ENCODE data around the gene CLDN24.

Gene CLDN24

GRCh38 chr4:183304538-183304937 lies 17.7 kb downstream of the CLDN24 start:
- CTCF ChIA-PET, result interaction anchor here (1.7 kb wide), 1 partner anchor 43 kb away, joined by 4 read pairs; no protein-coding TSS in a partner anchor
- no peak for DNase-seq (ENCODE audit: extremely low spot score)
- POLR2A ChIA-PET, result no interaction called here
- TF ChIP-seq, protein P1, sequence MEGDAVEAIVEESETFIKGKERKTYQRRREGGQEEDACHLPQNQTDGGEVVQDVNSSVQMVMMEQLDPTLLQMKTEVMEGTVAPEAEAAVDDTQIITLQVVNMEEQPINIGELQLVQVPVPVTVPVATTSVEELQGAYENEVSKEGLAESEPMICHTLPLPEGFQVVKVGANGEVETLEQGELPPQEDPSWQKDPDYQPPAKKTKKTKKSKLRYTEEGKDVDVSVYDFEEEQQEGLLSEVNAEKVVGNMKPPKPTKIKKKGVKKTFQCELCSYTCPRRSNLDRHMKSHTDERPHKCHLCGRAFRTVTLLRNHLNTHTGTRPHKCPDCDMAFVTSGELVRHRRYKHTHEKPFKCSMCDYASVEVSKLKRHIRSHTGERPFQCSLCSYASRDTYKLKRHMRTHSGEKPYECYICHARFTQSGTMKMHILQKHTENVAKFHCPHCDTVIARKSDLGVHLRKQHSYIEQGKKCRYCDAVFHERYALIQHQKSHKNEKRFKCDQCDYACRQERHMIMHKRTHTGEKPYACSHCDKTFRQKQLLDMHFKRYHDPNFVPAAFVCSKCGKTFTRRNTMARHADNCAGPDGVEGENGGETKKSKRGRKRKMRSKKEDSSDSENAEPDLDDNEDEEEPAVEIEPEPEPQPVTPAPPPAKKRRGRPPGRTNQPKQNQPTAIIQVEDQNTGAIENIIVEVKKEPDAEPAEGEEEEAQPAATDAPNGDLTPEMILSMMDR (IDR thresholded peaks at IDR 0.05; ENCODE audit: control extremely low read depth, extremely low read depth, low read depth, missing control alignments), result no peak

- POLR2A ChIA-PET, result no interaction called here
- no peak for DNase-seq (ENCODE audit: extremely low spot score)
- CTCF ChIA-PET, result interaction anchor here (1.0 to 1.7 kb wide), 2 partner anchors 43 to 366 kb away, joined by 3 to 4 read pairs; no protein-coding TSS in a partner anchor
- TF ChIP-seq, protein P1 (IDR thresholded peaks at IDR 0.05; ENCODE audit: control extremely low read depth, extremely low read depth, low read depth, missing control alignments), result no peak
These were observed 18.2 kb downstream of the CLDN24 start for GRCh38 chr4:183304067-183304466.

GRCh38 chr4:183303301-183303700 lies 18.9 kb downstream of the CLDN24 start:
- ChIA-PET POLR2A (no interaction called here), CTCF (interaction anchor here (1.0 to 1.7 kb wide), 2 partner anchors 42 to 365 kb away, joined by 3 to 4 read pairs; no protein-coding TSS in a partner anchor)
- DNase-seq (ENCODE audit: extremely low spot score), result no peak
- TF ChIP-seq, protein P1 (IDR thresholded peaks at IDR 0.05; ENCODE audit: control extremely low read depth, extremely low read depth, low read depth, missing control alignments), result no peak

- TF ChIP-seq, protein P1 (IDR thresholded peaks at IDR 0.05; ENCODE audit: control extremely low read depth, extremely low read depth, low read depth, missing control alignments), result no peak
- ChIA-PET CTCF (no interaction called here), POLR2A (no interaction called here)
- DNase-seq (ENCODE audit: extremely low spot score), result no peak
These were observed 21.6 kb downstream of the CLDN24 start for GRCh38 chr4:183300655-183301054.

- no peak for DNase-seq (ENCODE audit: extremely low spot score)
- TF ChIP-seq, protein P1 (IDR thresholded peaks at IDR 0.05; ENCODE audit: control extremely low read depth, extremely low read depth, low read depth, missing control alignments), result no peak
- CTCF ChIA-PET, result no interaction called here
- POLR2A ChIA-PET, result no interaction called here
These were observed 22.2 kb downstream of the CLDN24 start for GRCh38 chr4:183300070-183300469.

DNA sequence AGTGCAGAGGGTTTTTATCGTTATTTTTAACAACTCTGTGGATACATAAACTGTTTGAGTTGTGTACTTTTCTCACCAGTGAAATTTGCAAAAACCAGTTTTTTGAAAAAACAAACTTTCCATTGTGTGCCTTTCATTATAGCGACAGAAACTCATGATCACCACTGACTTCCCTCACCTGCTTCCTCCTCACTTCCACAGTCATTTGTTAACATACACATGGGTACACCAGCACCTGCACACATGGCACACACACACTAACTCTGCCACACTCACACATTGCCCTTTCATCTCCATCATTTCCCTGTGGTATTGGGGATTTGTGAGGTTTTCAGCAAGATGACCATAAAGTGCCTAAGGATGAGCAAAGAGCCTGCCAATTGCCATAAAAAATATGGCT lies 22.8 kb downstream of the CLDN24 start:
- TF ChIP-seq, protein P1 (IDR thresholded peaks at IDR 0.05; ENCODE audit: control extremely low read depth, extremely low read depth, low read depth, missing control alignments), result no peak
- ChIA-PET POLR2A (no interaction called here), CTCF (interaction anchor here (1.2 kb wide), 1 partner anchor 20 kb away, joined by 3 read pairs; the partner anchor contains the start of gene CLDN22)
- no peak for DNase-seq (ENCODE audit: extremely low spot score)

DNA sequence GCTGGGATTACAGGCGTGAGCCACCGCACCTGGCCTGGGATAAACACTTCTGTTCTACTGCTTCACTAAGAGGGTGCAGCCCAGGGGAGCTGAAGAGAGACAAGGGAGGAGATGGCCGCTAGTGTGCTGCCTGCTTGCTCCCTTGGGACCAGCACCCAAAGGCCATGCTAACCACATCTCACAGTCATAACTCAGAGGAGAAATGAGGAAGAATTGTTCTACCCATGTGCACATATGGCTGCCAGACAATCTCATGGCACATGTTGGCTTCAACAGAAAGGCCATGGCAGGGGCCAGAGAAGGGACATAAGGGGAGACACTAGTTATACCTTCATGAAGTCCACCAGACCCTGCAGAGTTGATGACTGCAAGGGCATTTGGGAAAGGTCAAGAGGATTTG lies 24.6 kb downstream of the CLDN24 start:
- ChIA-PET CTCF (no interaction called here), POLR2A (no interaction called here)
- DNase-seq (ENCODE audit: extremely low spot score), result no peak
- TF ChIP-seq, protein P1 (IDR thresholded peaks at IDR 0.05; ENCODE audit: control extremely low read depth, extremely low read depth, low read depth, missing control alignments), result no peak

All from GM10248 (cell line).